GM12892 (cell line): Measurements from ENCODE around the gene VCX2. TPM values are rescaled to one million over a fixed set of nuclear protein-coding genes. Genes with fewer than 3 reads are reported as not detected.
"Not testable (repeated sequence)": the region's sequence is repeated elsewhere in the genome, so short reads cannot be mapped to it uniquely, and the experiment has no call there.

Source experiments
- DNase-seq: peaks from one replicate; pipeline ENCODE4 v3.0.0; 2011; ENCODE audit not compliant: insufficient read length
- FAIRE-seq: peaks from 2 replicates; lab custom pipeline; 2011; peaks lifted over from hg19 to GRCh38; lab: Jason Lieb, UNC
- POLR2A ChIP-seq: IDR thresholded peaks from 2 replicates; pipeline ENCODE4 v1.6.1; 2011; ENCODE audit warnings: low read depth, low read length, control low read depth
- POLR2AphosphoS5 ChIP-seq: IDR thresholded peaks from 2 replicates; pipeline ENCODE4 v1.6.1; 2011; ENCODE audit warnings: low read depth, low read length, control low read depth
- TAF1 ChIP-seq: IDR thresholded peaks from 2 replicates; pipeline ENCODE4 v1.6.1; 2011; ENCODE audit warnings: low read depth, mild to moderate bottlenecking, control low read depth, low read length, borderline replicate concordance
- polyA plus RNA-seq: library from polyadenylated mRNA; unstranded; fragments of >200 nt; gene quantifications from one replicate; pipeline ENCODE4 v1.2.1, GENCODE V29; 2012; ENCODE audit warnings: missing spikeins, inconsistent platforms; ENCODE audit not compliant: missing spikeins

VCX2 gene
- polyA plus RNA-seq: not detected

DNA sequence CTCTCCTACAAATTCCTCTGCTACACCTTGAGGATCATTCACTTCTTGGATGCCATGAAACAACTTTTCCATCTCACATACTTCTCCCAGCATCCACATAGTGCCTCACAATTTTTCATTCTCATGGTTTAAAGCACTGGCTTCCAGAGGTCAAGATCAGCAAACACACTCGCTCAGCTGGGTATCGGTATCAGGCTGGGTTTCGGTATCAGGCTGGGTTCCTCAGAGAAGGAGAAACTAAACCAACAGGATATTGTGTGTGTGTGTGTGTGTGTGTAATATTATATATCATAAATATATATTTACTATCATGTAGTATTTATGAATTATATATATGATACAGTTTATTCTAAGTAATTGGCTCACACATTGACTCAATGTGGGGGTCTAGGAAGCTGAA lies at the start of gene VCX2:
Gene VCX2, minus strand, starts transcription at position 99 of the 400 bp plus-strand sequence. CDS start 624 bp downstream, outside the sequence.
- FAIRE-seq, DNase-seq: not testable (repeated sequence)

- DNase-seq (no peak), FAIRE-seq (no peak)
- no peak for TF ChIP-seq POLR2A
- TF ChIP-seq POLR2AphosphoS5: no peak
- no peak for TF ChIP-seq TAF1
Measured at GRCh38 chrX:8204943-8205342, 33.9 kb upstream of the VCX2 start.

- FAIRE-seq (no peak), DNase-seq (no peak)
- no peak for TF ChIP-seq POLR2A
- TF ChIP-seq POLR2AphosphoS5: no peak
- no peak for TF ChIP-seq TAF1
Measured at GRCh38 chrX:8204169-8204935, 33.3 kb upstream of the VCX2 start.

DNA sequence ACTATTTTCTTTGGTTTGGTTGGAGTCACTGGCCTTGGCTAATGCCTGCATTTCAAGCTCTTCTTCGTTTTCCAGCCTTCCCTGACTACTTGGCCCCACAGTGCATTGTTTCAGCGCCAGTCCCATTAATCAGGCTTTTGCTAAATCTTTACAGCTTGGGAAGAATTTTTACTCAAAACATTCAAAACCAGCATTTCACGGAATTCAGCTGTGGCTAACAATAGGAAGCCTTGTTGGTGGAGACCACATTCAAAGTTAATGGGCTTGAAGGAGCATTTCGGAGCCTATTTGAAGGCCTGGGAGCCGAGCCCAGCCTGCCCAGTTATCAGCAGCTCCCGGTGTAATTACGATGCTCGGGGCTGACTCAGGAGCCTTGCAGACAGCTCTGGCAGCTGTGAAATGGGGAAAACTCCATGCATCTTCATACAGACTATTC lies 30.8 kb upstream of the VCX2 start:
- FAIRE-seq (no peak), DNase-seq (no peak)
- no peak for TF ChIP-seq POLR2A
- TF ChIP-seq POLR2AphosphoS5: no peak
- no peak for TF ChIP-seq TAF1

GRCh38 chrX:8196776-8197175 lies 25.7 kb upstream of the VCX2 start:
- DNase-seq (no peak), FAIRE-seq (no peak)
- TF ChIP-seq TAF1 (no peak), POLR2AphosphoS5 (no peak), POLR2A (no peak)

DNA sequence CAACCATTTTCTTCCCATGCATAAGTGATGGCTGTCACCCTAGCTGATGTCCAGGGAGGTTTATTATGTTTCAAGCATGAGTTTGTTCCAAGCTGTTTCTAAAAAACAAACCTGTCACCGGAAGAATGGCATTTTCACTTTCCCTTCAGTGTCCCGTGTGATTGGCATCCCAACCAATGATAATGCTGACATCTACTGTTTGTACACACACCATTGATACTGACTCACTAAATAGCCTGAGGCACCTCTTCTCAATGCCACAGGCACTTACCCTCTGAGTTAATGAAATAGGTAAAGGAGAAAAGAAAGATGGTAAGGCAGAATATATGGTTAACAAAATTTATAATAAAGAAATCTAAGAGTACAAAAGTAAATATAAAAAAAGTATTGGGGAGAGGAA lies 23.1 kb upstream of the VCX2 start:
- TF ChIP-seq POLR2A (no peak), TAF1 (no peak), POLR2AphosphoS5 (no peak)
- DNase-seq (no peak), FAIRE-seq (no peak)

DNA sequence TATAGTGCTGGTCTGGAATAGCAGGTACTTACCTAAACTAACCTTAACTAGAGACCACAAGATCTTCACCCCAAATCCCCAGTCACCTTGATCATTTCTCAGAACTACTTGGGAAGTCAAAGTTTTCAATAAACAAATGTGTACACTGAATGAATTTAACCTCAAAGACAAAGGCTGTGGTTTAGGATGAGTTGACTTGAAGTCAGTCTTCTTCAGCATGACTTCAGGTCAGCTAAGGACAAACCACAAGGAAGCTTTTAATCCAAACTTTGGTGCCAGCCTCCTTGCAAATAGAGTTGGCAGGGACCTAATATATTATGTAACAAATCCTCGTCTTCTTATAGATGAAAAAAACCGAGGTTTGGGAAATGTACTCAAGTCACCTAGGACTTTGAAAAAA lies 21.2 kb upstream of the VCX2 start:
- TF ChIP-seq POLR2A: no peak
- TF ChIP-seq TAF1: no peak
- no peak for TF ChIP-seq POLR2AphosphoS5
- DNase-seq (no peak), FAIRE-seq (no peak)

DNA sequence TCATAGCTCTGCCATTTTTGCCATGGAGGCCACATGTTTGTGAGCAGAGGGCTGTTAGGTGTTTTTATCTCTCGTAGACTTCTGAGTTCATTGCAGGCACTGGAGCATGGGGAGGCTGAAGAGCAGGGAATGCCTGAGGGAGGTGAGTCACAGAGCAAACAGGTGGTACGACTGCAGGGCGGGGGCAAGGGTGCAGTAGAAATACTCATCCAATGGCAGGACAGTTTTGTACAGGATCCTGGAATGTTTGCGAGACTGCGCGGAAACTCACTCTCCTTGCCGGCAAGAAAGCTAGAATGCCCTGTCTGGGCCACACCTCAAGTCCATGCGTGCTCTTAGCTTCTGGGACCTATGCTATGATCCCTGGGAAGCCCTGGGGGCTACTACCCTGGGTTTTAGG lies 20.0 kb upstream of the VCX2 start:
- FAIRE-seq: no peak
- DNase-seq: no peak
- TF ChIP-seq POLR2AphosphoS5: no peak
- TF ChIP-seq POLR2A: no peak
- no peak for TF ChIP-seq TAF1

GRCh38 chrX:8190341-8190830 lies 19.3 kb upstream of the VCX2 start:
- TF ChIP-seq POLR2AphosphoS5: no peak
- no peak for TF ChIP-seq TAF1
- TF ChIP-seq POLR2A: no peak
- FAIRE-seq (no peak), DNase-seq (no peak)

DNA sequence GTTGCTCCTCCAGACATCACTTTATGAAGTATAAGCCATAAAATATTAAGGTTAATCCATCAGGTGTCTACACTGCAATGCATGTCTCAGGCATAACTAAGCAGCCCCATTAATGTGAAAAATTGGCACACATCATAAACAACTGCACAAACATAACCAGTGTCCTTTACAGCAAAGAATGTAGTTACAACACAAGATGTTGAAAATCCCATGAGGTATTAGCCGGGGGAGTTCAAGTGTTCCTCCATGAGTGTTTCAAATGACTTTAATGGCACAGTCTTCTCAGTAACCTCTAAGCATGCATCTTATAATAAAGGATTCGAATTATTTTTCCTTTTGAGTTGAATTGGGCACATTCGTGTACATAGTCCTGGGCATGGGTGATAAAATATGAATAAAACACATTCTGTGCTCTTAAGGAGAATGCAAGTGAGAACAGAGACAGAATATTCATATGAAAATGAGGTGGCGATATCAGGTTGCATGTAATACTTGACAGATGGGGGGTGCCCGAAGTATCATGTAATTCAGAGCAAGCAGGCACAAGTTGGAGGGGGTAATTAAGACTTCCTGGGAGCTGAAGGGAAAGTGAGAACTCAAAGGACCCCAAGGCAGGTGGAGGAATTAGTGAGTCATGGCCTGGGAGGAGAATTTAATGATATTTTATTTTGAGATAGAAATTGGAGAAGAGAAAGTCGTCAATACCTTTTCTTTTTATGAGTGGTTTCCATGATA lies 18.2 kb upstream of the VCX2 start:
- FAIRE-seq (no peak), DNase-seq (no peak)
- TF ChIP-seq POLR2AphosphoS5 (no peak), TAF1 (no peak), POLR2A (no peak)

GRCh38 chrX:8183346-8183745 lies 12.3 kb upstream of the VCX2 start:
- no peak for TF ChIP-seq TAF1
- no peak for TF ChIP-seq POLR2AphosphoS5
- DNase-seq: no peak
- no peak for FAIRE-seq

DNA sequence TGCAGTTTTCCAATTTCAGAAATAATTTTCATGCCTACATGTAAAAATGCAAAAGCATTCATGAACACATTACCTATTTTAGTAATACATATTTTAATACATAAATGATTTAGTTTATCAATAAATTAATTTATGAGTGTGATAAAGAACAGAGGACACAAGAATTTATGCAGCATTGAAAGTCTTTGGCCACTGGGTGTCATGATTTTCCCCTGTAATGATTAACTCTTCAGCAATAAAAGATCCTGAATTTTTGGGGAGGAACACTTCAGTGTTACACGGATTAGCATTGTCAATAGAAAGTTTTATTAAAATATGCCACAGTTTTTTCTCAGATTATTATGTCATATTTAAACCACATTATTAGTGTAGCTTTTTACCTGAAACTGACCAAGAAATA lies 8.6 kb upstream of the VCX2 start:
- TF ChIP-seq POLR2A (no peak), TAF1 (no peak), POLR2AphosphoS5 (no peak)
- DNase-seq (no peak), FAIRE-seq (no peak)

- not testable (repeated sequence) for FAIRE-seq, DNase-seq
Measured at GRCh38 chrX:8154011-8154410, 17.1 kb downstream of the VCX2 start.
